ENCODE results near the gene ZFP82. TPM values are rescaled to one million over a fixed set of nuclear protein-coding genes. Genes with fewer than 3 reads are reported as not detected.

Gene ZFP82
- total RNA-seq, 2 donors from 2014 or later: 16.0 to 21.6 TPM

DNA sequence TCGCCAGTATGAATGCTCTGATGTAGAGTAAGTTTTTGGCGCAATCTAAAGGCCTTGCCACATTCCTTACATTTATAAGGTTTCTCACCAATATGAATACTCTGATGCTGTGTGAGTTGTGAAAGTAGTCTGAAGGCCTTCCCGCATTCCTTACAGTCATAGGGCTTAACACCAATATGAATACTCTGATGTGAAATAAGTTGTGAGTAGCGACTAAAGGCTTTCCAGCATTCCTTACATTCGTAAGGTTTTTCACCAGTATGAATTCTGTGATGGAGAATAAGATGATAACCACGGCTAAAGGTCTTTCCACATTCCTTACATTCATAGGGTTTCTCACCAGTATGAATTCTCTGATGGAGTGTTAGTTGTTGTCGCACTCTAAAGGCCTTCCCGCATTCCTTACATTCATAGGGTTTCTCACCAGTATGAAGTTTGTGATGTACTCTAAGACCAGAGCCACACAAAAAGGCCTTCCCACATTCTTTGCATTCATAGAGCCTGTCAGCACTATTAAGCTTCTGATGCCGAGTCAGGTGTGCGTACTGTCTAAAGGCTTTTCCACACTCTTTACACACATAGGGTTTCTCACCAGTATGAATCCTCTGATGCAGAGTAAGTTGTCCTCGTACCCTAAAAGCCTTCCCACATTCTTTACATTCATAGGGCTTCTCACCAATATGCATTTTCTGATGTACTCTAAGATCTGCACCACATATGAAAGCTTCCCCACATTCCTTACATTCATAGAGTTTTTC lies 25.3 kb downstream of the ZFP82 start:
- Histone ChIP-seq H3K4me1 (ENCODE audit: control insufficient read depth, insufficient read depth, low read length) (no peaks in the 10 kb centered on the region), H3K4me3 (ENCODE audit: low read length) (peak overlapping the region; percentile 59), H3K27ac (ENCODE audit: low read depth, low read length) (no peak overlapping the region), H3K9ac (ENCODE audit: extremely low read depth, low read length, poor library complexity, severe bottlenecking) (no peak overlapping the region), H3K27me3 (ENCODE audit: control insufficient read depth, insufficient read depth, low read length, poor library complexity, severe bottlenecking) (no peaks in the 10 kb centered on the region), H3K36me3 (ENCODE audit: control insufficient read depth, insufficient read depth, low read length) (peaks cover 66% of the 10 kb centered on the region), H3K9me3 (ENCODE audit: control insufficient read depth, low read length) (peaks cover 99% of the 10 kb centered on the region)
- Mint-ChIP-seq H3K9me3 (peaks cover 80% of the 10 kb centered on the region), H3K4me3 (no peak overlapping the region), H3K36me3 (ENCODE audit: low read depth) (peaks cover 79% of the 10 kb centered on the region), H3K4me1 (no peaks in the 10 kb centered on the region), H3K27ac (no peak overlapping the region), H3K27me3 (ENCODE audit: insufficient read depth) (no peaks in the 10 kb centered on the region)
- no peak for DNase-seq
- TF ChIP-seq, protein P1, sequence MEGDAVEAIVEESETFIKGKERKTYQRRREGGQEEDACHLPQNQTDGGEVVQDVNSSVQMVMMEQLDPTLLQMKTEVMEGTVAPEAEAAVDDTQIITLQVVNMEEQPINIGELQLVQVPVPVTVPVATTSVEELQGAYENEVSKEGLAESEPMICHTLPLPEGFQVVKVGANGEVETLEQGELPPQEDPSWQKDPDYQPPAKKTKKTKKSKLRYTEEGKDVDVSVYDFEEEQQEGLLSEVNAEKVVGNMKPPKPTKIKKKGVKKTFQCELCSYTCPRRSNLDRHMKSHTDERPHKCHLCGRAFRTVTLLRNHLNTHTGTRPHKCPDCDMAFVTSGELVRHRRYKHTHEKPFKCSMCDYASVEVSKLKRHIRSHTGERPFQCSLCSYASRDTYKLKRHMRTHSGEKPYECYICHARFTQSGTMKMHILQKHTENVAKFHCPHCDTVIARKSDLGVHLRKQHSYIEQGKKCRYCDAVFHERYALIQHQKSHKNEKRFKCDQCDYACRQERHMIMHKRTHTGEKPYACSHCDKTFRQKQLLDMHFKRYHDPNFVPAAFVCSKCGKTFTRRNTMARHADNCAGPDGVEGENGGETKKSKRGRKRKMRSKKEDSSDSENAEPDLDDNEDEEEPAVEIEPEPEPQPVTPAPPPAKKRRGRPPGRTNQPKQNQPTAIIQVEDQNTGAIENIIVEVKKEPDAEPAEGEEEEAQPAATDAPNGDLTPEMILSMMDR (conservative IDR thresholded peaks at IDR 0.05): no peak
- WGBS, 2 experiments (ENCODE audit: insufficient coverage in 1 of 2, insufficient read length in 1 of 2): 91 to 92% methylated on average over 5 to 8 of the region's 11 CpGs

- no peak overlapping the region for H3K27ac ChIP-seq (ENCODE audit: low read depth, low read length)
- H3K4me1 Mint-ChIP-seq: peaks cover 22% of the 10 kb centered on the region
- no peaks in the 10 kb centered on the region for H3K9me3 Mint-ChIP-seq
- DNase-seq: no peak
- TF ChIP-seq, protein P1 (conservative IDR thresholded peaks at IDR 0.05): no peak
- peaks cover 10% of the 10 kb centered on the region for H3K36me3 Mint-ChIP-seq (ENCODE audit: low read depth)
- H3K9me3 ChIP-seq (ENCODE audit: control insufficient read depth, low read length): peaks cover 8% of the 10 kb centered on the region
- 86 to 95% methylated on average over 6 to 10 of the region's 10 CpGs for WGBS, 2 experiments (ENCODE audit: insufficient coverage in 1 of 2, insufficient read length in 1 of 2)
- no peak overlapping the region for H3K9ac ChIP-seq (ENCODE audit: extremely low read depth, low read length, poor library complexity, severe bottlenecking)
- no peaks in the 10 kb centered on the region for H3K27me3 ChIP-seq (ENCODE audit: control insufficient read depth, insufficient read depth, low read length, poor library complexity, severe bottlenecking)
- peaks cover 3% of the 10 kb centered on the region for H3K4me1 ChIP-seq (ENCODE audit: control insufficient read depth, insufficient read depth, low read length)
- peak overlapping the region; percentile 95 for H3K4me3 Mint-ChIP-seq
- peak overlapping the region; percentile 90 for H3K4me3 ChIP-seq (ENCODE audit: low read length)
- H3K36me3 ChIP-seq (ENCODE audit: control insufficient read depth, insufficient read depth, low read length): no peaks in the 10 kb centered on the region
- no peaks in the 10 kb centered on the region for H3K27me3 Mint-ChIP-seq (ENCODE audit: insufficient read depth)
- peak overlapping the region; percentile 20 for H3K27ac Mint-ChIP-seq
Observed at GRCh38 chr19:36379510-36379819, 39.0 kb downstream of the ZFP82 start.

DNA sequence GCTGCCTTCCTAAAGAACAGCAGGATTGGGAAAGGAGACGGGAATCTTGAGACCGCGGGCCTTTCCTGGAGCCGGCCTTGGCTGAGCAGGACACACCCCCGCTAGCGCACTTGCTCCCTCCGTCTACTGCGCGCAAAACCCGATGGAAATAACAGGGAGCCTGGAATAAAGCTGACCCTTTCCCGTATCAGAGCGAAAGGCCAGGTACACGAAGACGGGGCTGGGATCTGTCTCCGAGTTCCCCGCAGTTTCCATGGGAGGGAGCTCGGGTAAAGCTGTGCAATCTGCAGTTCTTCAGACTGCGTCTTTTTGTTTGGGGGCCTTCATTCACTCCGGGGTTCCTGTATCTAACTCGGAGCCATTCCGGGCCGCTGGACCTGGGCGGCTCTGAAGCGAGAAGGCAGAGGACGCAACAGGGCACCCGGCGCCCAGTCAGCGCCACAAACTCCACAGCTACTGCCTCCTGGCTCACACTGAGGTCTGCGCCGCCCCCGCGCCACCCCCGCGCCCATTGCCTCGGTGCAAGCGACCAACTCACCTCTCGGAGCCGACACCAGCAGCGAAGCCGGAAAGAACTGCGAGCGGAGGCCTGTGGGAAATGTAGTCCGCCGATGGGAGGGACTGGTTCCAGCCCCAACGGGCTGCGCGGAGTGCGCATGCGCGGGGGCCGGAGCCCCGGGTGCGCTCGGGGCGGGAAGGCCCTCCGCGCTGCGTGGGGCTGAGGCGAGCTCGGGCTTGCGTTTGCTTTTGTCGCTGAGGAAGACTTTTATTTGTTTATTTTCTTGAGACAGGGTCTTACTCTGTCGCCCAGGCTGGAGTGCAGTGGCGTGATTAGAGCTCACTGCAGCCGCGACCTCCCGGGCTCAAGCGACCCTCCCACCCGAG lies 39.6 kb downstream of the ZFP82 start, which contains the start of gene ZFP14:
ZFP14 (minus strand) TSS at position 577 of the 885 bp plus-strand sequence. CDS start 11,309 bp downstream, outside the sequence.
- TF ChIP-seq, protein P1 (conservative IDR thresholded peaks at IDR 0.05): peak; percentile 32
- Histone ChIP-seq H3K4me3 (ENCODE audit: low read length) (peak within 1 kb of the TSS; percentile 90), H3K36me3 (ENCODE audit: control insufficient read depth, insufficient read depth, low read length) (no peaks in the 10 kb centered on the region), H3K9ac (ENCODE audit: extremely low read depth, low read length, poor library complexity, severe bottlenecking) (peak within 1 kb of the TSS; percentile 69), H3K4me1 (ENCODE audit: control insufficient read depth, insufficient read depth, low read length) (peaks cover 3% of the 10 kb centered on the region), H3K27me3 (ENCODE audit: control insufficient read depth, insufficient read depth, low read length, poor library complexity, severe bottlenecking) (no peaks in the 10 kb centered on the region), H3K9me3 (ENCODE audit: control insufficient read depth, low read length) (peaks cover 8% of the 10 kb centered on the region), H3K27ac (ENCODE audit: low read depth, low read length) (peak within 1 kb of the TSS; percentile 56)
- Mint-ChIP-seq H3K4me1 (peaks cover 22% of the 10 kb centered on the region), H3K9me3 (no peaks in the 10 kb centered on the region), H3K27me3 (ENCODE audit: insufficient read depth) (no peaks in the 10 kb centered on the region), H3K27ac (peak within 1 kb of the TSS; percentile 58), H3K36me3 (ENCODE audit: low read depth) (peaks cover 10% of the 10 kb centered on the region), H3K4me3 (peak within 1 kb of the TSS; percentile 95)
- 8 to 25% methylated on average over 23 to 69 of the region's 69 CpGs for WGBS, 2 experiments (ENCODE audit: insufficient coverage in 1 of 2, insufficient read length in 1 of 2)
- DNase-seq: peak; percentile 97

Measured in endodermal cell (in vitro differentiated cells).